ENCODE measurements around the gene BGLAP. TPM values are rescaled to one million over a fixed set of nuclear protein-coding genes. Genes with fewer than 3 reads are reported as not detected.

BGLAP gene
- total RNA-seq, 1 experiment from 2014 or later: 2.4 TPM

DNA sequence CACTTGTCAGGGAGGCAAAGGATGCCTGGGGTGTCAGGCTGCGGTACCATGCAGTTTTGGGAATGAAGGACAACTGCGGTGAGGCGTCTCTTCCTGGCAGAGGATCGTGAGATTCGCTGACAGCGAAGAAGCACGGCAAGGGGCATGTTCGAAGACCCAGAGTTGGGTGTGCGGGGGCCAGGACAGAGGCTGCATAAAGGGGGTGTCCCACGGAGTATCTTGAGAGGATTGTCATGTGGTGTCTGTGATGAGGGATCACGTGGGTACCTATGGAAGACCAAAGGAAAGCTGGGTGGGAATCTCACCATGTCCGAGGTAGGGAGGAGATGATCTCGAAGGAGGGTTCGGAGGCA lies 47.7 kb upstream of the BGLAP start:
- Histone ChIP-seq H3K9me3 (ENCODE audit: low read depth, low read length, poor library complexity, severe bottlenecking) (no peaks in the 10 kb centered on the region), H3K4me3 (ENCODE audit: low read depth, low read length, poor library complexity, severe bottlenecking) (peak overlapping the region; percentile 65), H3K27ac (ENCODE audit: low read depth, low read length, poor library complexity, severe bottlenecking) (peak overlapping the region; percentile 94), H3K36me3 (ENCODE audit: insufficient read depth, low read length, poor library complexity, severe bottlenecking) (no peaks in the 10 kb centered on the region), H3K4me1 (ENCODE audit: insufficient read depth, low read length, poor library complexity, severe bottlenecking) (peaks cover 13% of the 10 kb centered on the region), H3K27me3 (replicated peaks; ENCODE audit: insufficient read depth, low read depth, low read length, poor library complexity) (no peaks in the 10 kb centered on the region)
- TF ChIP-seq, protein P1, sequence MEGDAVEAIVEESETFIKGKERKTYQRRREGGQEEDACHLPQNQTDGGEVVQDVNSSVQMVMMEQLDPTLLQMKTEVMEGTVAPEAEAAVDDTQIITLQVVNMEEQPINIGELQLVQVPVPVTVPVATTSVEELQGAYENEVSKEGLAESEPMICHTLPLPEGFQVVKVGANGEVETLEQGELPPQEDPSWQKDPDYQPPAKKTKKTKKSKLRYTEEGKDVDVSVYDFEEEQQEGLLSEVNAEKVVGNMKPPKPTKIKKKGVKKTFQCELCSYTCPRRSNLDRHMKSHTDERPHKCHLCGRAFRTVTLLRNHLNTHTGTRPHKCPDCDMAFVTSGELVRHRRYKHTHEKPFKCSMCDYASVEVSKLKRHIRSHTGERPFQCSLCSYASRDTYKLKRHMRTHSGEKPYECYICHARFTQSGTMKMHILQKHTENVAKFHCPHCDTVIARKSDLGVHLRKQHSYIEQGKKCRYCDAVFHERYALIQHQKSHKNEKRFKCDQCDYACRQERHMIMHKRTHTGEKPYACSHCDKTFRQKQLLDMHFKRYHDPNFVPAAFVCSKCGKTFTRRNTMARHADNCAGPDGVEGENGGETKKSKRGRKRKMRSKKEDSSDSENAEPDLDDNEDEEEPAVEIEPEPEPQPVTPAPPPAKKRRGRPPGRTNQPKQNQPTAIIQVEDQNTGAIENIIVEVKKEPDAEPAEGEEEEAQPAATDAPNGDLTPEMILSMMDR (conservative IDR thresholded peaks at IDR 0.05; ENCODE audit: low read depth, low read length): no peak
- no peak for TF ChIP-seq EZH2 (IDR thresholded peaks at IDR 0.05; ENCODE audit: borderline replicate concordance, low read depth, low read length, poor library complexity, severe bottlenecking)
- TSS peak; percentile 78 for BruUV-seq (replicated peaks)
- CTCF ChIA-PET: no interaction called here
- intact Hi-C loops (cut with micrococcal nuclease; ENCODE audit: unreplicated experiment): no loop called here
- no peak for DNase-seq (ENCODE audit: low spot score)
- POLR2A ChIA-PET (ENCODE audit: low non-redundant PET): interaction anchor here (0.5 kb wide), 1 partner anchor 311 kb away, joined by 6 read pairs; no protein-coding TSS in a partner anchor

DNA sequence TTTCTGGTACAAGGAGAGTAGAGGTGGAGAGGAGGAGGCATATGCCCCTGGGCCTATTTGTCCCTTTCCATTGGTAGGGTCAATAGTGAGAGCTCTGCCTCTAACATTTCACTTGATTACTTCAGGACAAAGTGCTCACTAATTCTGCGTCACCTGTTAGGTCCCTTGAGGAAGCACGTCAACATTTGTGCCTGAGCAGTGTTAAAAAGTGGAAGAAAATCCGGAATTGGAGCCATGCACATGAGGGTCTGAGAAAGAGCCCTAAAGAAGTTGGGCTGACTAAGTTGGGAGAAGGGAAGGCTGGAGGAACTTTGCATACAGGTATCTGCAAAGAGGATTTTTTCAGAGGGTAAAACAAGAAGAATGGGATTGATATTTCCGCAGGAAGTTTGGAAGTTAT lies 46.1 kb upstream of the BGLAP start:
- Histone ChIP-seq H3K4me3 (ENCODE audit: low read depth, low read length, poor library complexity, severe bottlenecking) (no peak overlapping the region), H3K9me3 (ENCODE audit: low read depth, low read length, poor library complexity, severe bottlenecking) (no peaks in the 10 kb centered on the region), H3K27ac (ENCODE audit: low read depth, low read length, poor library complexity, severe bottlenecking) (no peak overlapping the region), H3K4me1 (ENCODE audit: insufficient read depth, low read length, poor library complexity, severe bottlenecking) (peaks cover 13% of the 10 kb centered on the region), H3K36me3 (ENCODE audit: insufficient read depth, low read length, poor library complexity, severe bottlenecking) (peaks cover 3% of the 10 kb centered on the region), H3K27me3 (replicated peaks; ENCODE audit: insufficient read depth, low read depth, low read length, poor library complexity) (no peaks in the 10 kb centered on the region)
- intact Hi-C loops (cut with micrococcal nuclease; ENCODE audit: unreplicated experiment): no loop called here
- no TSS peak for BruUV-seq (replicated peaks)
- DNase-seq (ENCODE audit: low spot score): no peak
- ChIA-PET CTCF (no interaction called here), POLR2A (ENCODE audit: low non-redundant PET) (no interaction called here)
- TF ChIP-seq, protein P1 (conservative IDR thresholded peaks at IDR 0.05; ENCODE audit: low read depth, low read length): no peak
- TF ChIP-seq EZH2 (IDR thresholded peaks at IDR 0.05; ENCODE audit: borderline replicate concordance, low read depth, low read length, poor library complexity, severe bottlenecking): no peak

DNA sequence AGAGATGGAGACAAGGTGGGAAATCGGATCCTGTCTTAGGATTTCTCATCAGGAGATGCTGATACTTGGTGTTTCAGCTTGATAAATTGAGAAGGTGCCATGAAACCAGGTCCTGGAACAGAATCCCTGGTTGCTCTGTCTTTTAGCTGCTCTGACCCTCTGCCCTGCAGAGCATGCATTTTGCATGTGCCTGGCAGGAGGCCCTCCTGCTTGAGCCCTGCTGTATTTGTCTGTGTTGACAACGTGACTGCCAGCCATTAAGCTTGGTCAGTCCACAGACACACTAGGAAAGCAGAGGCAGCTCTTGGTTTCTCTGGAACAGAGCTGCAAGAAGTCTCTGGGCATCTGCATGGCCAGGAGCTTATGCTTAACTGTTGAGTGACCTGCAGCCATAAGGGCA lies 45.5 kb upstream of the BGLAP start:
- POLR2A ChIA-PET (ENCODE audit: low non-redundant PET): no interaction called here
- no peak overlapping the region for H3K27ac ChIP-seq (ENCODE audit: low read depth, low read length, poor library complexity, severe bottlenecking)
- no peaks in the 10 kb centered on the region for H3K9me3 ChIP-seq (ENCODE audit: low read depth, low read length, poor library complexity, severe bottlenecking)
- intact Hi-C loops (cut with micrococcal nuclease; ENCODE audit: unreplicated experiment): no loop called here
- H3K4me3 ChIP-seq (ENCODE audit: low read depth, low read length, poor library complexity, severe bottlenecking): no peak overlapping the region
- H3K27me3 ChIP-seq (replicated peaks; ENCODE audit: insufficient read depth, low read depth, low read length, poor library complexity): no peaks in the 10 kb centered on the region
- no peak for TF ChIP-seq EZH2 (IDR thresholded peaks at IDR 0.05; ENCODE audit: borderline replicate concordance, low read depth, low read length, poor library complexity, severe bottlenecking)
- TF ChIP-seq, protein P1 (conservative IDR thresholded peaks at IDR 0.05; ENCODE audit: low read depth, low read length): no peak
- CTCF ChIA-PET: no interaction called here
- peaks cover 13% of the 10 kb centered on the region for H3K4me1 ChIP-seq (ENCODE audit: insufficient read depth, low read length, poor library complexity, severe bottlenecking)
- peaks cover 3% of the 10 kb centered on the region for H3K36me3 ChIP-seq (ENCODE audit: insufficient read depth, low read length, poor library complexity, severe bottlenecking)
- no peak for DNase-seq (ENCODE audit: low spot score)
- BruUV-seq (replicated peaks): no TSS peak
